Iris pigment epithelial cell (primary cell): Measurements from ENCODE around the gene STEAP3.
A peak's percentile ranks its signal among the peaks of the same experiment; 100 is the strongest.

Experiments used
- DNase-seq: peaks from one replicate; pipeline ENCODE4 v3.0.0-alpha.2; 2011; ENCODE audit warnings: low read depth

STEAP3 gene

GRCh38 chr2:119248311-119248710 lies 24.7 kb downstream of the STEAP3 start:
- DNase-seq = peak; percentile 88

GRCh38 chr2:119248751-119249150 lies 25.1 kb downstream of the STEAP3 start:
- no peak for DNase-seq

GRCh38 chr2:119249311-119249710 lies 25.7 kb downstream of the STEAP3 start:
- no peak for DNase-seq

- DNase-seq = no peak
These were observed 26.5 kb downstream of the STEAP3 start for GRCh38 chr2:119249855-119250717.

- no peak for DNase-seq
These were observed 27.2 kb downstream of the STEAP3 start for GRCh38 chr2:119250718-119251290.

- no peak for DNase-seq
These were observed 28.0 kb downstream of the STEAP3 start for GRCh38 chr2:119251652-119252051.

GRCh38 chr2:119252186-119253113 lies 28.8 kb downstream of the STEAP3 start:
- DNase-seq = peak; percentile 99

- DNase-seq = peak; percentile 81
These were observed 29.6 kb downstream of the STEAP3 start for GRCh38 chr2:119253114-119253702.

- DNase-seq = no peak
These were observed 30.3 kb downstream of the STEAP3 start for GRCh38 chr2:119253760-119254600.

GRCh38 chr2:119254601-119255080 lies 31.0 kb downstream of the STEAP3 start:
- DNase-seq = no peak

- peak; percentile 94 for DNase-seq
These were observed 32.3 kb downstream of the STEAP3 start for GRCh38 chr2:119255760-119256581.

- DNase-seq = no peak
These were observed 32.9 kb downstream of the STEAP3 start for GRCh38 chr2:119256582-119256921.

- no peak for DNase-seq
These were observed 33.6 kb downstream of the STEAP3 start for GRCh38 chr2:119257198-119257597.

- DNase-seq = no peak
These were observed 35.7 kb downstream of the STEAP3 start for GRCh38 chr2:119259296-119259860.

- DNase-seq = no peak
These were observed 37.2 kb downstream of the STEAP3 start for GRCh38 chr2:119260646-119261492.

GRCh38 chr2:119261493-119262225 lies 38.0 kb downstream of the STEAP3 start:
- DNase-seq = no peak

- DNase-seq = no peak
These were observed 39.4 kb downstream of the STEAP3 start for GRCh38 chr2:119263025-119263424.

- no peak for DNase-seq
These were observed 40.0 kb downstream of the STEAP3 start for GRCh38 chr2:119263656-119264055.
